Left ventricle myocardium inferior (tissue), 1 donor: ENCODE data around the gene CDKN2B-AS1. TPM values are rescaled to one million over a fixed set of nuclear protein-coding genes. Genes with fewer than 3 reads are reported as not detected.

ENCODE experiments used
- DNase-seq: peaks from one replicate; pipeline ENCODE4 v3.0.0-alpha.2; 2020
- H3K27ac ChIP-seq: fragments of 200-600 bp; replicated peaks from 2 replicates; pipeline ENCODE4 v1.8.0; 2021
- H3K27me3 ChIP-seq: fragments of 200-600 bp; 2 replicates; pipeline ENCODE4 v1.8.0; 2021; ENCODE audit warnings: low read depth
- H3K36me3 ChIP-seq: fragments of 200-600 bp; 2 replicates; pipeline ENCODE4 v1.8.0; 2021
- H3K4me1 ChIP-seq: fragments of 200-600 bp; 2 replicates; pipeline ENCODE4 v1.8.0; 2021
- H3K4me3 ChIP-seq: fragments of 200-600 bp; 2 replicates; pipeline ENCODE4 v1.8.0; 2021; ENCODE audit warnings: mild to moderate bottlenecking, moderate library complexity
- H3K9me3 ChIP-seq: fragments of 200-600 bp; replicated peaks from 2 replicates; pipeline ENCODE4 v1.8.0; 2021
- CTCF ChIP-seq: fragments of 200-600 bp; IDR thresholded peaks from 2 replicates; pipeline ENCODE4 v1.8.0; 2021; ENCODE audit warnings: antibody characterized with exemption, mild to moderate bottlenecking, borderline replicate concordance
- intact Hi-C: fragments of 100-400 bp; cut with micrococcal nuclease; formaldehyde crosslinking; loops from one replicate; pipeline ENCODE4 v1.11.0; 2022
- total RNA-seq: library from RNA; stranded (reverse); fragmentation: NEBNext Ultra II Directional; extraction: Animal tissue kit (Norgen Biotek cat#: 25700); gene quantifications from one replicate; pipeline ENCODE4 v1.2.1, GENCODE V29; 2021
- donor health status: DM: no; HTN: yes; CAD: no; lungs with severe emphysema.

The CDKN2B-AS1 gene
- total RNA-seq, 1 donor from 2014 or later, result 0.30 TPM

- H3K27ac ChIP-seq, result no peak overlapping the region
- peak; percentile 64 for TF ChIP-seq CTCF
Observed at GRCh38 chr9:22037954-22038690, 43.5 kb downstream of the CDKN2B-AS1 start.

GRCh38 chr9:22039258-22039657 is 44.7 kb downstream of the CDKN2B-AS1 start:
- H3K36me3 ChIP-seq, result no peaks in the 10 kb centered on the region
- H3K4me3 ChIP-seq, result no peak overlapping the region
- intact Hi-C loops, result loop anchor here (5.0 kb wide), 1 partner anchor 222 kb away; no protein-coding TSS in a partner anchor
- DNase-seq, result no peak
- no peaks in the 10 kb centered on the region for H3K4me1 ChIP-seq
- H3K9me3 ChIP-seq, result no peaks in the 10 kb centered on the region
- TF ChIP-seq CTCF, result no peak
- H3K27me3 ChIP-seq, result no peaks in the 10 kb centered on the region
- no peak overlapping the region for H3K27ac ChIP-seq

More at GRCh38 chr9:22037954-22038690, 43.5 kb downstream of the CDKN2B-AS1 start:
- intact Hi-C loops, result loop anchor here (5.0 kb wide), 1 partner anchor 221 kb away; no protein-coding TSS in a partner anchor
- no peak for DNase-seq
- Histone ChIP-seq H3K36me3 (no peaks in the 10 kb centered on the region), H3K27me3 (no peaks in the 10 kb centered on the region), H3K4me1 (no peaks in the 10 kb centered on the region), H3K9me3 (no peaks in the 10 kb centered on the region), H3K4me3 (no peak overlapping the region)

DNA sequence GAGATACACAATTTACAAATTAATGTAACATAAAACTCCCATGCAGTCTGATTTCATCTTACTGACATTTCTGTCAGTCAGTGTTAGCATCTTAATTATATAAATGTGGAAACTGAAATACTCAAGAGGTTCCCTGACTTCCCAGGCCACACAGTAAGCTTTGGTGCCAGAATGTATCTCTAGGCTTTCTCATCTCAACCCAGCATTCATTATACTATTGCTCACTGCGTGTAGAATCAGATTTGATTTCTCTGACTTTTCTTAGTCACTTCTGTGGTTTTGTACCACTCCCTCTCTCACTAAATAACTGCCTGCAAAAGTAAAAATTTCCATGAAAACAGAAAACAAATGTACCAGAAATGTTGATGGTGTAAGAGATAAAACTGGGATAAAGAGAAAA is 46.2 kb downstream of the CDKN2B-AS1 start:
- DNase-seq, result no peak
- no peaks in the 10 kb centered on the region for H3K9me3 ChIP-seq
- no peak for TF ChIP-seq CTCF
- H3K27me3 ChIP-seq, result no peaks in the 10 kb centered on the region
- intact Hi-C loops, result no loop called here
- H3K4me3 ChIP-seq, result no peak overlapping the region
- no peaks in the 10 kb centered on the region for H3K4me1 ChIP-seq
- no peak overlapping the region for H3K27ac ChIP-seq
- no peaks in the 10 kb centered on the region for H3K36me3 ChIP-seq

DNA sequence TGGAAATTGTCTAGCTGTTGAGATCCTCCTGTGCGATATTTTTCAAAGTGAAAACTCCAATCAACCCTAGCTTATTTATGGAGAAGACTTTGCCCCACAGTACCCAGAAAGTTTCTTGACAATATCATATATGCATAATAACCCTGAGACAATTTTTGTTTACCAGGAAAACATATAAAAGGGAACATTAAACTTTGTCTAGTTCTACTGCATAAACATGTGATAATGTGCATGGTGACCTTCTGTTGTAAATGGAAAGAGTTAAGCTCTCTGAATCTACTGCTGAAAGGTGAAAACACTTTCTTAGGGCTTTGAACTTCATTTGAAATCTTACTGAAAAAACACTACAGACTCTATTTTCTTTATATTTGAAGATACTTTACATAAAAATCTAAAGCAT is 46.8 kb downstream of the CDKN2B-AS1 start:
- Histone ChIP-seq H3K27ac (no peak overlapping the region), H3K36me3 (no peaks in the 10 kb centered on the region), H3K4me1 (no peaks in the 10 kb centered on the region), H3K27me3 (no peaks in the 10 kb centered on the region), H3K9me3 (no peaks in the 10 kb centered on the region), H3K4me3 (no peak overlapping the region)
- no peak for DNase-seq
- no peak for TF ChIP-seq CTCF
- intact Hi-C loops, result no loop called here

DNA sequence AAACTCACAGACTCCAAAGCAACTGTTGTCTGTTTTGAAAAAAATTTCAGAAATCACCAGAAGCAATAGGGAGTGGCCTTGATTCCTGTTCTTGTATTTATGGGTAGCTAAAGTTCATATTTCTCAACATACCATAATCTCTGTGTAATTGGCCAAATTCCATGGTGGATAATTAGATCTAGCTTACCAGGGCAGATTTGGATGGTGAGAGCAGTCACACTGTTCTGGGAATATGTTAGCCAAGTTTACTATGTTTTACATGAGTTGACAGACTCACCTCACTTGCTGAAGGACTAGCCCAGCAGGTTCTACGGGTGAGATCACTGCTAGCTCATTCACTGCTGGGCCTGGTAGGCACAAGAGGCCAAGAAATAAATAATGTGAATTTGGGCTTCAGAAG is 47.2 kb downstream of the CDKN2B-AS1 start:
- Histone ChIP-seq H3K27me3 (no peaks in the 10 kb centered on the region), H3K36me3 (no peaks in the 10 kb centered on the region), H3K27ac (no peak overlapping the region), H3K9me3 (no peaks in the 10 kb centered on the region), H3K4me1 (no peaks in the 10 kb centered on the region), H3K4me3 (no peak overlapping the region)
- no peak for DNase-seq
- TF ChIP-seq CTCF, result no peak
- intact Hi-C loops, result no loop called here
